HUES6 (cell line): ENCODE results near the gene C1QL1.

ENCODE experiments used
- H3K27ac ChIP-seq: 2 replicates; pipeline ENCODE4 v1.7.0; 2013; ENCODE audit warnings: low read depth, mild to moderate bottlenecking, low read length, inconsistent platforms
- H3K27me3 ChIP-seq: 2 replicates; pipeline ENCODE4 v1.6.1; 2013; ENCODE audit warnings: low read length; ENCODE audit not compliant: control insufficient read depth, insufficient read depth
- H3K36me3 ChIP-seq: 2 replicates; pipeline ENCODE4 v1.6.1; 2013; ENCODE audit warnings: low read length; ENCODE audit not compliant: control insufficient read depth, insufficient read depth
- H3K4me1 ChIP-seq: 2 replicates; pipeline ENCODE4 v1.6.1; 2013; ENCODE audit warnings: low read length; ENCODE audit not compliant: control insufficient read depth, insufficient read depth
- H3K4me3 ChIP-seq: 2 replicates; pipeline ENCODE4 v1.5.1; 2013; ENCODE audit warnings: low read depth, low read length
- H3K9ac ChIP-seq: one replicate; pipeline ENCODE4 v1.6.1; 2013; ENCODE audit warnings: mild to moderate bottlenecking, low read length
- H3K9me3 ChIP-seq: 2 replicates; pipeline ENCODE4 v1.6.1; 2013; ENCODE audit warnings: low read depth, low read length; ENCODE audit not compliant: control insufficient read depth, insufficient read depth

The C1QL1 gene

GRCh38 chr17:44927696-44928095 is 40.4 kb downstream of the C1QL1 start:
- H3K9me3 ChIP-seq, result no peaks in the 10 kb centered on the region
- no peak overlapping the region for H3K9ac ChIP-seq
- H3K27ac ChIP-seq, result no peak overlapping the region
- H3K4me3 ChIP-seq, result no peak overlapping the region
- peaks cover 71% of the 10 kb centered on the region for H3K36me3 ChIP-seq
- no peaks in the 10 kb centered on the region for H3K4me1 ChIP-seq
- no peaks in the 10 kb centered on the region for H3K27me3 ChIP-seq

- peaks cover 64% of the 10 kb centered on the region for H3K36me3 ChIP-seq
- H3K27me3 ChIP-seq, result no peaks in the 10 kb centered on the region
- H3K9me3 ChIP-seq, result no peaks in the 10 kb centered on the region
- no peak overlapping the region for H3K4me3 ChIP-seq
- H3K4me1 ChIP-seq, result no peaks in the 10 kb centered on the region
- H3K27ac ChIP-seq, result no peak overlapping the region
- no peak overlapping the region for H3K9ac ChIP-seq
These were observed 41.1 kb downstream of the C1QL1 start for GRCh38 chr17:44926821-44927525.

- H3K4me1 ChIP-seq, result peaks cover 5% of the 10 kb centered on the region
- no peak overlapping the region for H3K9ac ChIP-seq
- peaks cover 54% of the 10 kb centered on the region for H3K36me3 ChIP-seq
- no peak overlapping the region for H3K4me3 ChIP-seq
- H3K27me3 ChIP-seq, result no peaks in the 10 kb centered on the region
- H3K27ac ChIP-seq, result no peak overlapping the region
- no peaks in the 10 kb centered on the region for H3K9me3 ChIP-seq
These were observed 42.1 kb downstream of the C1QL1 start for GRCh38 chr17:44925731-44926697.

GRCh38 chr17:44924107-44924544 is 44.0 kb downstream of the C1QL1 start:
- no peaks in the 10 kb centered on the region for H3K9me3 ChIP-seq
- H3K4me3 ChIP-seq, result no peak overlapping the region
- no peaks in the 10 kb centered on the region for H3K27me3 ChIP-seq
- no peak overlapping the region for H3K9ac ChIP-seq
- H3K36me3 ChIP-seq, result peaks cover 35% of the 10 kb centered on the region
- peaks cover 14% of the 10 kb centered on the region for H3K4me1 ChIP-seq
- no peak overlapping the region for H3K27ac ChIP-seq

GRCh38 chr17:44922746-44923470 is 45.2 kb downstream of the C1QL1 start:
- no peaks in the 10 kb centered on the region for H3K27me3 ChIP-seq
- peaks cover 23% of the 10 kb centered on the region for H3K36me3 ChIP-seq
- no peak overlapping the region for H3K9ac ChIP-seq
- no peak overlapping the region for H3K27ac ChIP-seq
- H3K4me3 ChIP-seq, result no peak overlapping the region
- H3K4me1 ChIP-seq, result peaks cover 14% of the 10 kb centered on the region
- H3K9me3 ChIP-seq, result no peaks in the 10 kb centered on the region

- no peak overlapping the region for H3K27ac ChIP-seq
- H3K36me3 ChIP-seq, result peaks cover 15% of the 10 kb centered on the region
- H3K9me3 ChIP-seq, result no peaks in the 10 kb centered on the region
- no peaks in the 10 kb centered on the region for H3K27me3 ChIP-seq
- H3K4me3 ChIP-seq, result no peak overlapping the region
- no peak overlapping the region for H3K9ac ChIP-seq
- peaks cover 14% of the 10 kb centered on the region for H3K4me1 ChIP-seq
These were observed 46.0 kb downstream of the C1QL1 start for GRCh38 chr17:44922136-44922535.

GRCh38 chr17:44921122-44921882 is 46.8 kb downstream of the C1QL1 start:
- Histone ChIP-seq H3K9ac (no peak overlapping the region), H3K4me1 (peaks cover 14% of the 10 kb centered on the region), H3K27me3 (no peaks in the 10 kb centered on the region), H3K4me3 (no peak overlapping the region), H3K27ac (no peak overlapping the region), H3K9me3 (no peaks in the 10 kb centered on the region), H3K36me3 (peaks cover 7% of the 10 kb centered on the region)

- Histone ChIP-seq H3K27me3 (no peaks in the 10 kb centered on the region), H3K9ac (no peak overlapping the region), H3K27ac (no peak overlapping the region), H3K9me3 (no peaks in the 10 kb centered on the region), H3K4me1 (peaks cover 14% of the 10 kb centered on the region), H3K36me3 (no peaks in the 10 kb centered on the region), H3K4me3 (no peak overlapping the region)
These were observed 47.5 kb downstream of the C1QL1 start for GRCh38 chr17:44920565-44920940.

- Histone ChIP-seq H3K27me3 (peaks cover under 1% of the 10 kb centered on the region; the same call in 1 of the 2 replicates), H3K4me1 (peaks cover 14% of the 10 kb centered on the region), H3K9me3 (no peaks in the 10 kb centered on the region), H3K27ac (no peak overlapping the region), H3K36me3 (no peaks in the 10 kb centered on the region), H3K4me3 (no peak overlapping the region), H3K9ac (no peak overlapping the region)
These were observed 48.1 kb downstream of the C1QL1 start for GRCh38 chr17:44919885-44920564.

- Histone ChIP-seq H3K27ac (no peak overlapping the region), H3K4me1 (peaks cover 14% of the 10 kb centered on the region), H3K36me3 (no peaks in the 10 kb centered on the region), H3K9me3 (no peaks in the 10 kb centered on the region), H3K4me3 (no peak overlapping the region), H3K27me3 (peaks cover 7% of the 10 kb centered on the region; the same call in 1 of the 2 replicates), H3K9ac (no peak overlapping the region)
These were observed 48.7 kb downstream of the C1QL1 start for GRCh38 chr17:44919411-44919810.
